PC-9 (cell line): Measurements from ENCODE around the gene NELFA. TPM values are rescaled to one million over a fixed set of nuclear protein-coding genes. Genes with fewer than 3 reads are reported as not detected.

ENCODE experiments used
- BruUV-seq: library from RNA; stranded (reverse); fragments of 400-500 nt; replicated peaks from 2 replicates; lab custom pipeline; 2021; lab: Mats Ljungman, UMichigan
- CTCF ChIA-PET: fragments of 300-600 bp; sonication (Branson Sonifier 250); formaldehyde crosslinking; loops from one replicate; lab custom pipeline; 2022; ENCODE audit warnings: antibody characterized with exemption; lab: Charles Lee
- POLR2A ChIA-PET: fragments of 300-600 bp; sonication (Branson Sonifier 250); formaldehyde crosslinking; loops from one replicate; lab custom pipeline; 2022; ENCODE audit warnings: antibody characterized with exemption; ENCODE audit not compliant: unreplicated experiment; lab: Charles Lee
- DNase-seq, 2 experiments: peaks; one replicate each; pipeline versions ENCODE4 v3.0.0 to v3.0.0-alpha.2; 2015 to 2022; ENCODE audit warnings: mixed read lengths in 1 of 2
- H2AFZ ChIP-seq: fragments of 200-600 bp; sonication (generic); 2 replicates; pipeline ENCODE4 v1.8.1; 2017; ENCODE audit warnings: antibody characterized with exemption
- H3F3A ChIP-seq: fragments of 200-600 bp; sonication (generic); 2 replicates; pipeline ENCODE4 v1.8.1; 2017; ENCODE audit warnings: antibody characterized with exemption, mild to moderate bottlenecking, low read depth; ENCODE audit not compliant: insufficient read depth
- H3K27ac ChIP-seq: fragments of 200-600 bp; sonication (generic); 2 replicates; pipeline ENCODE4 v1.6.1; 2016; ENCODE audit warnings: mixed run types
- H3K27me3 ChIP-seq: fragments of 200-600 bp; sonication (generic); 2 replicates; pipeline ENCODE4 v1.6.1; 2016; ENCODE audit warnings: low read depth, mixed run types; ENCODE audit not compliant: insufficient read depth
- H3K36me3 ChIP-seq: fragments of 200-600 bp; sonication (generic); 2 replicates; pipeline ENCODE4 v1.6.1; 2016; ENCODE audit warnings: low read depth, mixed run types
- H3K4me1 ChIP-seq: fragments of 200-600 bp; sonication (generic); replicated peaks from 2 replicates; pipeline ENCODE4 v1.6.1; 2016; ENCODE audit warnings: mixed run types; ENCODE audit not compliant: insufficient read depth
- H3K4me2 ChIP-seq: fragments of 200-600 bp; sonication (generic); 2 replicates; pipeline ENCODE4 v1.6.1; 2017; ENCODE audit warnings: mixed run types
- H3K4me3 ChIP-seq: fragments of 200-600 bp; sonication (generic); 2 replicates; pipeline ENCODE4 v1.6.1; 2016; ENCODE audit warnings: mixed run types
- H3K79me2 ChIP-seq: fragments of 200-600 bp; sonication (generic); 2 replicates; pipeline ENCODE4 v1.6.1; 2017; ENCODE audit warnings: low read depth, mixed run types
- H3K9me2 ChIP-seq: fragments of 200-600 bp; sonication (generic); 2 replicates; pipeline ENCODE4 v1.8.1; 2017; ENCODE audit warnings: mild to moderate bottlenecking; ENCODE audit not compliant: insufficient read depth
- H3K9me3 ChIP-seq: fragments of 200-600 bp; sonication (generic); 2 replicates; pipeline ENCODE4 v1.8.1; 2016; ENCODE audit warnings: low read depth; ENCODE audit not compliant: insufficient read depth
- H4K20me1 ChIP-seq: fragments of 200-600 bp; sonication (generic); 2 replicates; pipeline ENCODE4 v1.8.1; 2017; ENCODE audit not compliant: insufficient read depth
- CTCF ChIP-seq: fragments of 200-600 bp; sonication (generic); conservative IDR thresholded peaks from 2 replicates; pipeline ENCODE4 v1.6.1; 2017; ENCODE audit warnings: mixed run types, antibody characterized with exemption, mild to moderate bottlenecking, moderate library complexity
- EZH2 ChIP-seq: fragments of 200-600 bp; sonication (generic); IDR thresholded peaks from 2 replicates; pipeline ENCODE4 v1.8.0; 2017; ENCODE audit warnings: antibody characterized with exemption, low read depth
- intact Hi-C: fragments of 100-400 bp; cut with micrococcal nuclease; formaldehyde crosslinking; loops from one replicate; pipeline ENCODE4 v1.10.0; 2022; ENCODE audit not compliant: unreplicated experiment
- total RNA-seq: library from RNA; stranded (reverse); gene quantifications from 2 replicates; pipeline ENCODE4 v1.2.3, GENCODE V29; 2021

NELFA gene
- total RNA-seq, 1 experiment from 2014 or later: 52.4 TPM

- CTCF ChIA-PET: no interaction called here
- TSS peak; percentile 11 for BruUV-seq
Observed at GRCh38 chr4:1981251-1982058, 27.3 kb downstream of the NELFA start.

GRCh38 chr4:1980561-1981041 is 28.2 kb downstream of the NELFA start:
- H3K4me1 ChIP-seq: no peaks in the 10 kb centered on the region
- no peak overlapping the region for H2AFZ ChIP-seq
- no peak overlapping the region for H3K27ac ChIP-seq
- no TSS peak for BruUV-seq
- no peaks in the 10 kb centered on the region for H3K27me3 ChIP-seq
- CTCF ChIA-PET: no interaction called here
- H3K9me2 ChIP-seq: no peaks in the 10 kb centered on the region
- no peak for DNase-seq
- POLR2A ChIA-PET: no interaction called here
- intact Hi-C loops: loop anchor here (5.0 kb wide), 1 partner anchor 207 kb away; no protein-coding TSS in a partner anchor
- no peaks in the 10 kb centered on the region for H3K79me2 ChIP-seq
- no peaks in the 10 kb centered on the region for H3K9me3 ChIP-seq
- H3K4me3 ChIP-seq: no peak overlapping the region
- 0 out of 2 replicates have a peak, but pooled peaks cover 21% of the 10 kb centered on the region for H3K36me3 ChIP-seq
- peaks cover 21% of the 10 kb centered on the region; the same call in 1 of the 2 replicates for H4K20me1 ChIP-seq
- no peak overlapping the region for H3K4me2 ChIP-seq
- peaks cover 43% of the 10 kb centered on the region; the same call in 1 of the 2 replicates for H3F3A ChIP-seq
- TF ChIP-seq EZH2 (no peak), CTCF (no peak)

More at GRCh38 chr4:1981251-1982058, 27.3 kb downstream of the NELFA start:
- H2AFZ ChIP-seq: no peak overlapping the region
- no peaks in the 10 kb centered on the region for H3K9me3 ChIP-seq
- POLR2A ChIA-PET: no interaction called here
- H3K4me1 ChIP-seq: no peaks in the 10 kb centered on the region
- H3F3A ChIP-seq: peaks cover 43% of the 10 kb centered on the region; the same call in 1 of the 2 replicates
- no peaks in the 10 kb centered on the region for H3K9me2 ChIP-seq
- intact Hi-C loops: loop anchor here (5.0 kb wide), 1 partner anchor 206 kb away; no protein-coding TSS in a partner anchor
- no peak overlapping the region for H3K27ac ChIP-seq
- DNase-seq: peak in 1 of 2 experiments; percentile 32
- TF ChIP-seq EZH2: no peak
- no peak for TF ChIP-seq CTCF
- peaks cover 21% of the 10 kb centered on the region; the same call in 1 of the 2 replicates for H4K20me1 ChIP-seq
- H3K79me2 ChIP-seq: no peaks in the 10 kb centered on the region
- H3K27me3 ChIP-seq: no peaks in the 10 kb centered on the region
- H3K4me3 ChIP-seq: no peak overlapping the region
- 0 out of 2 replicates have a peak, but pooled peaks cover 21% of the 10 kb centered on the region for H3K36me3 ChIP-seq
- no peak overlapping the region for H3K4me2 ChIP-seq

- DNase-seq: no peak
- H3K27ac ChIP-seq: no peak overlapping the region
- H3K27me3 ChIP-seq: no peaks in the 10 kb centered on the region
- ChIA-PET POLR2A (no interaction called here), CTCF (no interaction called here)
- H3K9me2 ChIP-seq: no peaks in the 10 kb centered on the region
- no peak overlapping the region for H3K4me2 ChIP-seq
- no peak overlapping the region for H3K4me3 ChIP-seq
- intact Hi-C loops: loop anchor here (5.0 kb wide), 1 partner anchor 208 kb away; no protein-coding TSS in a partner anchor
- H2AFZ ChIP-seq: no peak overlapping the region
- H4K20me1 ChIP-seq: peaks cover 21% of the 10 kb centered on the region; the same call in 1 of the 2 replicates
- no peaks in the 10 kb centered on the region for H3K4me1 ChIP-seq
- peaks cover 43% of the 10 kb centered on the region; the same call in 1 of the 2 replicates for H3F3A ChIP-seq
- H3K9me3 ChIP-seq: no peaks in the 10 kb centered on the region
- H3K36me3 ChIP-seq: 0 out of 2 replicates have a peak, but pooled peaks cover 21% of the 10 kb centered on the region
- TF ChIP-seq EZH2: no peak
- TF ChIP-seq CTCF: no peak
- BruUV-seq: no TSS peak
- H3K79me2 ChIP-seq: no peaks in the 10 kb centered on the region
Observed at GRCh38 chr4:1979477-1980196, 29.1 kb downstream of the NELFA start.
